ENCODE results near the gene EXPH5. TPM values are rescaled to one million over a fixed set of nuclear protein-coding genes. Genes with fewer than 3 reads are reported as not detected.

EXPH5 gene
- total RNA-seq, 1 experiment from 2014 or later: 18.3 TPM

DNA sequence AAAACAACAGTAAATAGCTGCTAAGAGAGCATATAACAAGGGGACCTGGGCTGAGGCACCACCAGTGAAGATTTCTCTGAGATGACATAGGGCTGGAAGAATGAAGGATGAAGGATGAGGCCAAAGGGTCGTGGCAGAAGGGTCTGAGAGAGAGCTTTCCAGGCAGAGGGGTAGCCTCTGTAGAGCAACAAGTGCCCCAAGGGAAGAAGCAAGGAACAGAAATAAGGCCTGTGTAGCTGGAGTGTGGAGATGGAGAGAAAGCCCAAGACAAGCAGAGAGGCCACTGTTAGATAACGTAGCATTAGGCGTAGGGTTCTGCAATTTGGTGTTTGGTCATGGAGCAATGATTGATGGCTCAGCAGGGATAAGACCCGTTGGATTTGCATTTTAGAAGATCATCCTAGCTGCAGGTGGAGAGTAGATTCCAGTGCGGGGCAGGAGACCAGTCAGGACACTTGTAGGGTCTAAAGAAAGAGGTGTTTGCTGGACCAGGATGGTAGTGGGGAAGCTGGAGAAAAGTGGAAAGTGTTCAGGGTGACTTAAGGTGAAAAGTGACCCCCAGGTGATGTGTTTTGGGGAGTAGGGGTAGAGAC lies 47.6 kb downstream of the EXPH5 start:
- no peak overlapping the region for H3K4me2 ChIP-seq (ENCODE audit: low read length)
- no peak overlapping the region for H3K27ac ChIP-seq (ENCODE audit: low read depth, low read length)
- ChIA-PET POLR2A (no interaction called here), CTCF (no interaction called here), RAD21 (ENCODE audit: low non-redundant PET in 1 of 2, low total read pairs in 2 of 2, uncharacterized antibody in 2 of 2, unreplicated experiment in 2 of 2) (no interaction called here)
- no peaks in the 10 kb centered on the region for H3K79me2 ChIP-seq (ENCODE audit: insufficient read depth, low read length)
- H3K9me3 ChIP-seq (ENCODE audit: control insufficient read depth in 1 of 2, insufficient read depth in 1 of 2, low read depth in 1 of 2, low read length in 2 of 2): no peaks in the 10 kb centered on the region
- no peaks in the 10 kb centered on the region for H3K9me2 ChIP-seq (ENCODE audit: insufficient read depth)
- ATAC-seq (no peak), DNase-seq (ENCODE audit: low read depth, low spot score) (no peak)
- intact Hi-C loops (cut with micrococcal nuclease): no loop called here
- H3K9ac ChIP-seq (ENCODE audit: low read length): no peak overlapping the region
- no peaks in the 10 kb centered on the region for H3K36me3 ChIP-seq (ENCODE audit: control insufficient read depth in 1 of 2, insufficient read depth in 2 of 2, low read length in 2 of 2)
- H3K4me1 ChIP-seq (ENCODE audit: control insufficient read depth in 1 of 2, insufficient read depth in 2 of 2, low read length in 2 of 2): peaks cover under 1 to 1% of the 10 kb centered on the region in 2 experiments; a peak in 2 of 4 replicates
- H3K4me3 ChIP-seq (replicated peaks in 1 of 2; ENCODE audit: low read depth in 1 of 2, low read length in 2 of 2): no peak overlapping the region
- H3K27me3 ChIP-seq (ENCODE audit: insufficient read depth, low read length): no peaks in the 10 kb centered on the region
- no TSS peak for BruUV-seq (replicated peaks)
- no peaks in the 10 kb centered on the region for H4K20me1 ChIP-seq (ENCODE audit: insufficient read depth)
- H2AFZ ChIP-seq (ENCODE audit: low read depth, low read length, poor library complexity, severe bottlenecking): no peak overlapping the region
- TF ChIP-seq SP1 (IDR thresholded peaks at IDR 0.05; ENCODE audit: low read depth): no peak
- TF ChIP-seq, protein P1, sequence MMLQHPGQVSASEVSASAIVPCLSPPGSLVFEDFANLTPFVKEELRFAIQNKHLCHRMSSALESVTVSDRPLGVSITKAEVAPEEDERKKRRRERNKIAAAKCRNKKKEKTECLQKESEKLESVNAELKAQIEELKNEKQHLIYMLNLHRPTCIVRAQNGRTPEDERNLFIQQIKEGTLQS (IDR thresholded peaks at IDR 0.05): no peak
- TF ChIP-seq FOSL1 (IDR thresholded peaks at IDR 0.05; ENCODE audit: low read depth): no peak
- no peak for TF ChIP-seq ELF1 (IDR thresholded peaks at IDR 0.05; ENCODE audit: borderline replicate concordance, low read depth)
- no peak for TF ChIP-seq ZNF274 (IDR thresholded peaks at IDR 0.05; ENCODE audit: low read depth, low read length)

DNA sequence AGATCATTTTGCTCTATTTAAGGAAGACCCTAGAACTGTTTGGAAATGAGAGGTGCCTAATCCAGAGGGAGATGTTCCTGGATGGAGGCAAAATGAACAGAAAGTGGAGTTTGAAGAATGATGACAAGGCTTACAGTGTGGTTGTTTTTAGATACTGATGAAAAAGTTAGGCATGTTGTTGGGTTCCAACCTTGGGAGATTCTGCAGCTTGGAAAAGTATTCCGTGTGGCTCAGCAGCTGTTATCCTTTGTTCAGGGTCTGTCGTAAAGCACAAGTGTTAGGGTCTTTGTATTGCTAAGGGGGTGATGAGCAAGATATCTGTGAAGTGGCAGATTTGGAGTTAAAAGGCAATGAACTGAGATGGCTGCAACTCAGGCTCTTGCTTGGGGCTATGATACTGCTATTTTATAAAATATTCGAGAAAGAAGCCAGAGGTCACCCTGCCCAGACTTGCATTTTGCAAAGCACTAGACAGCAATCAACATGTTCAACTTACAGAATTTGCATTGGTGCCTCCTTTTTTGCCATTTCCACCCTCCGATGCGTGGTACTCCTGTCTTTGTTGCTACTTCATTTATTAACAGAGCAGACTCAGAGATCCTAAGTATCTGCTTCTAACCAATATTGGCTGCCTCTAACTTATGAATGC lies 50.1 kb downstream of the EXPH5 start:
- Histone ChIP-seq H3K9ac (ENCODE audit: low read length) (no peak overlapping the region), H3K4me1 (ENCODE audit: control insufficient read depth in 1 of 2, insufficient read depth in 2 of 2, low read length in 2 of 2) (no peaks in the 10 kb centered on the region), H3K79me2 (ENCODE audit: insufficient read depth, low read length) (no peaks in the 10 kb centered on the region), H3K27ac (ENCODE audit: low read depth, low read length) (no peak overlapping the region), H3K36me3 (ENCODE audit: control insufficient read depth in 1 of 2, insufficient read depth in 2 of 2, low read length in 2 of 2) (no peaks in the 10 kb centered on the region; a peak in 1 of 4 replicates), H2AFZ (ENCODE audit: low read depth, low read length, poor library complexity, severe bottlenecking) (no peak overlapping the region), H4K20me1 (ENCODE audit: insufficient read depth) (no peaks in the 10 kb centered on the region), H3K9me2 (ENCODE audit: insufficient read depth) (no peaks in the 10 kb centered on the region), H3K9me3 (ENCODE audit: control insufficient read depth in 1 of 2, insufficient read depth in 1 of 2, low read depth in 1 of 2, low read length in 2 of 2) (no peaks in the 10 kb centered on the region), H3K27me3 (ENCODE audit: insufficient read depth, low read length) (no peaks in the 10 kb centered on the region), H3K4me2 (ENCODE audit: low read length) (no peak overlapping the region), H3K4me3 (replicated peaks in 1 of 2; ENCODE audit: low read depth in 1 of 2, low read length in 2 of 2) (no peak overlapping the region)
- RAD21 ChIA-PET (ENCODE audit: low non-redundant PET in 1 of 2, low total read pairs in 2 of 2, uncharacterized antibody in 2 of 2, unreplicated experiment in 2 of 2): no interaction called here
- CTCF ChIA-PET: no interaction called here
- ATAC-seq: no peak
- no TSS peak for BruUV-seq (replicated peaks)
- POLR2A ChIA-PET: no interaction called here
- intact Hi-C loops (cut with micrococcal nuclease): no loop called here
- DNase-seq (ENCODE audit: low read depth, low spot score): no peak
- TF ChIP-seq, protein P1 (IDR thresholded peaks at IDR 0.05): no peak
- TF ChIP-seq RAD21 (IDR thresholded peaks at IDR 0.05; ENCODE audit: low read depth) (no peak), REST (IDR thresholded peaks at IDR 0.05; ENCODE audit: low read depth) (no peak), CBX3 (IDR thresholded peaks at IDR 0.05; ENCODE audit: low read depth) (no peak), FOSL1 (IDR thresholded peaks at IDR 0.05; ENCODE audit: low read depth) (no peak), EZH2phosphoT487 (IDR thresholded peaks at IDR 0.05; ENCODE audit: borderline replicate concordance) (no peak), CEBPB (IDR thresholded peaks at IDR 0.05; ENCODE audit: low read depth) (no peak), EZH2 (IDR thresholded peaks at IDR 0.05) (no peak), TCF7L2 (IDR thresholded peaks at IDR 0.05; ENCODE audit: borderline replicate concordance, extremely low read depth, insufficient read depth, insufficient read length) (no peak), JUND (IDR thresholded peaks at IDR 0.05) (no peak), POLR2A (IDR thresholded peaks at IDR 0.05; ENCODE audit: borderline replicate concordance, extremely low read depth, insufficient read depth, insufficient read length) (no peak)

Measured in HCT116 (cell line).